ENCODE measurements around the gene TAS2R38. TPM values are rescaled to one million over a fixed set of nuclear protein-coding genes. Genes with fewer than 3 reads are reported as not detected.
A peak's percentile ranks its signal among the peaks of the same experiment; 100 is the strongest.

Gene TAS2R38
- total RNA-seq, result not detected in 2 replicates
- long read RNA-seq, result 0 reads

DNA sequence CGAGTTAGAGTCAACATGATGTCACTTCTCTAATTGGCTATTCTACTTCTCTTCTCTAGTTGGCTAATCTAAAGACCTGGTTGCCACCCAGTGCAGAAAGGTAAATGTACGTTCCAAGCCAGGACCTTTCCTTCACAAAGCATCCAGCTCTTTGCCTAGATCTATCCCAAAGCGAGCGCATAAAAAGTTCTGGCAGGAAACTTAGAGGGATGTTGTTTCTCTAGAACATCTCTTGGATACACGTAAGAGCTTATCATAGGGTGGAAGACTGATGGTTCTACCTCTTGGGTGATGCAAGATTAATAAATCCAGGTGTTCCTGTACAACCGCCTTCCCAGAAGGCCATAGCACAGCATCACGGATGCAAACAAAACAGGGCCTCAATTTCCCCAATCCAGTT lies at the start of gene TAS2R38:
Gene TAS2R38, minus strand, starts transcription at position 101 of the 400 bp plus-strand sequence. Its CDS starts 84 bp downstream, at position 17.
- DNase-seq (ENCODE audit: low spot score, unreplicated experiment), result no peak
- Mint-ChIP-seq H3K27ac (no peak within 1 kb of the TSS), H3K27me3 (peaks cover 8% of the 10 kb centered on the region), H3K4me3 (ENCODE audit: low read depth) (no peak within 1 kb of the TSS), H3K9me3 (ENCODE audit: low read depth) (no peaks in the 10 kb centered on the region), H3K36me3 (ENCODE audit: insufficient read depth) (no peaks in the 10 kb centered on the region), H3K4me1 (ENCODE audit: low read depth) (peaks cover 2% of the 10 kb centered on the region)
- TF ChIP-seq, protein P1, sequence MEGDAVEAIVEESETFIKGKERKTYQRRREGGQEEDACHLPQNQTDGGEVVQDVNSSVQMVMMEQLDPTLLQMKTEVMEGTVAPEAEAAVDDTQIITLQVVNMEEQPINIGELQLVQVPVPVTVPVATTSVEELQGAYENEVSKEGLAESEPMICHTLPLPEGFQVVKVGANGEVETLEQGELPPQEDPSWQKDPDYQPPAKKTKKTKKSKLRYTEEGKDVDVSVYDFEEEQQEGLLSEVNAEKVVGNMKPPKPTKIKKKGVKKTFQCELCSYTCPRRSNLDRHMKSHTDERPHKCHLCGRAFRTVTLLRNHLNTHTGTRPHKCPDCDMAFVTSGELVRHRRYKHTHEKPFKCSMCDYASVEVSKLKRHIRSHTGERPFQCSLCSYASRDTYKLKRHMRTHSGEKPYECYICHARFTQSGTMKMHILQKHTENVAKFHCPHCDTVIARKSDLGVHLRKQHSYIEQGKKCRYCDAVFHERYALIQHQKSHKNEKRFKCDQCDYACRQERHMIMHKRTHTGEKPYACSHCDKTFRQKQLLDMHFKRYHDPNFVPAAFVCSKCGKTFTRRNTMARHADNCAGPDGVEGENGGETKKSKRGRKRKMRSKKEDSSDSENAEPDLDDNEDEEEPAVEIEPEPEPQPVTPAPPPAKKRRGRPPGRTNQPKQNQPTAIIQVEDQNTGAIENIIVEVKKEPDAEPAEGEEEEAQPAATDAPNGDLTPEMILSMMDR (IDR thresholded peaks at IDR 0.05; ENCODE audit: unreplicated experiment), result no peak

DNA sequence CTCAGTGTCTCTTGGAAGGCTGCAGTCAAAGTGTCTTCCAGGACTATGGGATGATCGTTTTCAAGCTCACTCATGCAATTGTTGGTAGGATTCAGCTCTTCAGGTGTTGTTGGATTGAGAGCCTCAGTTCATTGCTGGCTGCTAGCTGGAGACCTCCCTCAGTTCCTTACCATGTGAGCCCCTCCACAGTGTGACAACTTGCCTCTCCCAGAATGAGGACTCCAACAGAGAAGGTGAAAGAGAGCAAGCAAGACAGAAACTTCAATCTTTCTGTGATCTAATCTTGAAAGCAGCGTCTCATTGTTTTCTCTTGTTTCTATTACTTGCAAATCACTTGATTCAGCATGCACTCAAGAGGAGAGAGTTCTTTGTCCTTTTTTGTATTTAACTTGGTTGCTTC lies 44.6 kb upstream of the TAS2R38 start:
- Mint-ChIP-seq H3K4me3 (ENCODE audit: low read depth) (no peak overlapping the region), H3K9me3 (ENCODE audit: low read depth) (no peaks in the 10 kb centered on the region), H3K36me3 (ENCODE audit: insufficient read depth) (no peaks in the 10 kb centered on the region), H3K4me1 (ENCODE audit: low read depth) (no peaks in the 10 kb centered on the region), H3K27ac (no peak overlapping the region), H3K27me3 (no peaks in the 10 kb centered on the region)
- DNase-seq (ENCODE audit: low spot score, unreplicated experiment), result no peak
- TF ChIP-seq, protein P1 (IDR thresholded peaks at IDR 0.05; ENCODE audit: unreplicated experiment), result no peak

DNA sequence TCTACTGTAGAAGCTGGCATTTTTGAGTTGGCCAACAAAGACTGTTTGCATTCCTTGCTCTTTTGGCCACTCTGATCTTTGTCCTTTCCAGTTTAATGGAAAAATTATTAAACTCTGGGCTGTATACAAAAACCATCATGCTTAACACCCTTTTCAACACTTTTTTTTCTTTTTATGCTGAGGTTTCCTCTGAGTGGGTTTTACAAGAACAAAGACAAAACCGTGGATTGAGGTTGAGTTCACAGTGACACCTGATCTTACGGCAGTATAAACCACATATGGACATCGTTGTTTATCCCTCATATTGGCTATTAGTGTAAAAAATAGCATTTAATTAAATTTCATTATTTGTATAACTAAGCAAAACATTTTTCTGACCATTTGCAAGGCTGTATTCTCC lies 43.9 kb upstream of the TAS2R38 start:
- H3K36me3 Mint-ChIP-seq (ENCODE audit: insufficient read depth), result no peaks in the 10 kb centered on the region
- H3K27ac Mint-ChIP-seq, result no peak overlapping the region
- DNase-seq (ENCODE audit: low spot score, unreplicated experiment), result no peak
- H3K4me3 Mint-ChIP-seq (ENCODE audit: low read depth), result no peak overlapping the region
- no peaks in the 10 kb centered on the region for H3K4me1 Mint-ChIP-seq (ENCODE audit: low read depth)
- TF ChIP-seq, protein P1 (IDR thresholded peaks at IDR 0.05; ENCODE audit: unreplicated experiment), result no peak
- H3K27me3 Mint-ChIP-seq, result no peaks in the 10 kb centered on the region
- H3K9me3 Mint-ChIP-seq (ENCODE audit: low read depth), result no peaks in the 10 kb centered on the region

DNA sequence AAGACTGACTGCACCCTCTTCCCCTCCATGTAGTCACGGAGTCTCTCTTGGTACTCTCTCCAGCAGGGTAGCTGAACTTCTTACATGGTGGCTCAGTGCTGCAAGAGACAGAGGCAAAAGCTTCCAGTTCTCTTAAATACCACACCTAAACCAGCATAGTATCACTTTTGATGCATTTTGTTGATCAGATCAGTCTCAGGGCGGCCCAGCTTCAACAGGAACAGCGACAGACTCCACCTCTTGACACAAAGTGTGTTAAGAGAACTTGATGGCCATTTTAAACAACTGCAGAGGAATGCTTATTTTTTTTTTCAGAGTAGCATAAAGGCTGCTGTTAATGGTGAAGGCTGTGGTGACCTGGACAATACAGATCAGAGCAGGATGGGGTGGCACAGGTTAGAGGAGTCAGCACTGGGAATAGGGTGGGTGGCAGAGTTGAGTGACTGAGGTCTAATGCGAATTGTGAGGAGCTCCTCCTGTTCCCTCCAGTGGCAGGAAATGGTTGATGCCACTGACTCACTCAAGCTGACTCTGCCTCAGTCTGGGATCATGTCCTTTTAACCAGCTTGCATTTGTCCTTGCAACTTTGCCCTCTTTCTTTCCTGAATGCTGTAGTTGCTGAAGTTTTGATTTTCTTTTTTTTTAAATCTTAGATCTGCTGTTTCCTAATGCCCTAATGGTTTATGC lies 39.4 kb upstream of the TAS2R38 start:
- H3K36me3 Mint-ChIP-seq (ENCODE audit: insufficient read depth), result no peaks in the 10 kb centered on the region
- DNase-seq (ENCODE audit: low spot score, unreplicated experiment), result no peak

DNA sequence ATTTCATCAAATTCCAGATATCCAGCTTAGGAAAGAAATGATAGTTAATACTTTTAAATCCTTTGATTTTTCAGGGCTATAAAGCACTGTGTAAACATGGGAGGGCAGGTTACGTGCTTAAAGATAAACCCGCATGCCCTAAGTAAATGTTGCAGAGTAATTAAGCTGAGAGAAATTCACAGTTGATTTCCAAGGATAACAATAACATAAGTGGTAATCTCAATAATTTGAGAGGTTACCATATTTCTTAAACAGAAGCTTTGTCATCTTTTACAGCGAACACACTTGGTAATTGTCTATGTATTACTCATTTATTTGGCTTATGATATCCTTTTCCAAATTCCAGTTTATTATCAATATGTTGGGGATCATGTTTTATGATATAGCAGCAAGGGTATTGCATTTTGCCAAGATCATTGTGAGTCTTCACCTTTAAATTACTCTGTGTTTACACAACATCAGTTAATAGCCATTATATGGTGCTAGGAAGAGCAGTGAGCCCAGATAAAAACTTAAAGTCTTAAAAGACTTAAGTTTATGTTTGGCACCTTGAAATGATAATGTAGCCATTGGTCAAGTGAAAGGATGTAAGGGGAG lies 37.5 kb upstream of the TAS2R38 start:
- Mint-ChIP-seq H3K4me1 (ENCODE audit: low read depth) (peaks cover 15% of the 10 kb centered on the region), H3K27me3 (peaks cover 7% of the 10 kb centered on the region), H3K9me3 (ENCODE audit: low read depth) (peaks cover 3% of the 10 kb centered on the region), H3K27ac (no peak overlapping the region), H3K4me3 (ENCODE audit: low read depth) (no peak overlapping the region), H3K36me3 (ENCODE audit: insufficient read depth) (no peaks in the 10 kb centered on the region)
- TF ChIP-seq, protein P1 (IDR thresholded peaks at IDR 0.05; ENCODE audit: unreplicated experiment), result no peak
- DNase-seq (ENCODE audit: low spot score, unreplicated experiment), result no peak

More for the DNA sequence above, 39.4 kb upstream of the TAS2R38 start:
- Mint-ChIP-seq H3K4me3 (ENCODE audit: low read depth) (no peak overlapping the region), H3K9me3 (ENCODE audit: low read depth) (peaks cover 3% of the 10 kb centered on the region), H3K27ac (peak overlapping the region; percentile 42), H3K27me3 (peaks cover 7% of the 10 kb centered on the region), H3K4me1 (ENCODE audit: low read depth) (peaks cover 14% of the 10 kb centered on the region)
- TF ChIP-seq, protein P1 (IDR thresholded peaks at IDR 0.05; ENCODE audit: unreplicated experiment), result no peak
